Tongue (tissue), 2 donors: ENCODE data around the gene PTPRQ. TPM values are rescaled to one million over a fixed set of nuclear protein-coding genes. Genes with fewer than 3 reads are reported as not detected.
"Not testable (repeated sequence)": the region's sequence is repeated elsewhere in the genome, so short reads cannot be mapped to it uniquely, and the experiment has no call there.

Experiments used
- DNase-seq: peaks from one replicate; pipeline ENCODE4 v3.0.0-alpha.2; 2015
- total RNA-seq: library from RNA; depleted of rRNA; stranded (reverse); fragments of >200 nt; gene quantifications from one replicate; pipeline ENCODE4 v1.2.3, GENCODE V29; 2014

The PTPRQ gene
- total RNA-seq, 1 donor from 2014 or later, result 0.21 TPM

- DNase-seq, result no peak
These were observed 197.9 kb downstream of the PTPRQ start for GRCh38 chr12:80641936-80642335.

- DNase-seq, result no peak
These were observed 199.9 kb downstream of the PTPRQ start for GRCh38 chr12:80643961-80644360.

- peak; percentile 45 for DNase-seq
These were observed 204.8 kb downstream of the PTPRQ start for GRCh38 chr12:80648881-80649280.

GRCh38 chr12:80655751-80656150 lies 211.7 kb downstream of the PTPRQ start:
- DNase-seq, result no peak

- no peak for DNase-seq
These were observed 215.6 kb downstream of the PTPRQ start for GRCh38 chr12:80659512-80660063.

GRCh38 chr12:80662586-80662985 lies 218.6 kb downstream of the PTPRQ start:
- no peak for DNase-seq

- no peak for DNase-seq
These were observed 226.2 kb downstream of the PTPRQ start for GRCh38 chr12:80670214-80670613.

- DNase-seq, result not testable (repeated sequence)
These were observed 232.1 kb downstream of the PTPRQ start for GRCh38 chr12:80676042-80676636.

- no peak for DNase-seq
These were observed 232.8 kb downstream of the PTPRQ start for GRCh38 chr12:80676856-80677255.

GRCh38 chr12:80677994-80678393 lies 234.0 kb downstream of the PTPRQ start:
- DNase-seq, result no peak

- peak; percentile 78 for DNase-seq
These were observed 235.5 kb downstream of the PTPRQ start for GRCh38 chr12:80679346-80680131.

GRCh38 chr12:80681287-80681686 lies 237.3 kb downstream of the PTPRQ start:
- peak; percentile 80 for DNase-seq

- DNase-seq, result no peak
These were observed 237.8 kb downstream of the PTPRQ start for GRCh38 chr12:80681786-80682185.

GRCh38 chr12:80684077-80684495 lies 240.1 kb downstream of the PTPRQ start:
- no peak for DNase-seq

GRCh38 chr12:80690090-80690489 lies 246.1 kb downstream of the PTPRQ start:
- DNase-seq, result no peak

- no peak for DNase-seq
These were observed 246.5 kb downstream of the PTPRQ start for GRCh38 chr12:80690513-80690912.

- DNase-seq, result peak; percentile 41
These were observed 248.1 kb downstream of the PTPRQ start for GRCh38 chr12:80692114-80692513.

- DNase-seq, result no peak
These were observed 253.3 kb downstream of the PTPRQ start for GRCh38 chr12:80697270-80697887.

- no peak for DNase-seq
These were observed 254.2 kb downstream of the PTPRQ start for GRCh38 chr12:80698256-80698655.

GRCh38 chr12:80698847-80699542 lies 255.0 kb downstream of the PTPRQ start:
- DNase-seq, result no peak

GRCh38 chr12:80700327-80700726 lies 256.3 kb downstream of the PTPRQ start:
- no peak for DNase-seq

- DNase-seq, result no peak
These were observed 257.4 kb downstream of the PTPRQ start for GRCh38 chr12:80701388-80701787.
